Skeletal muscle cell (primary cell): ENCODE results near the gene ST7.
A peak's percentile ranks its signal among the peaks of the same experiment; 100 is the strongest.

Source experiments
- DNase-seq: peaks from one replicate; pipeline ENCODE4 v3.0.0-alpha.2; 2010; ENCODE audit warnings: low read depth
- H3K4me3 ChIP-seq: 2 replicates; pipeline ENCODE4 v1.5.1; 2011; ENCODE audit warnings: low read depth, mild to moderate bottlenecking, control low read depth, low read length, moderate library complexity

The ST7 gene

GRCh38 chr7:117192108-117192507 is 238.8 kb downstream of the ST7 start:
- H3K4me3 ChIP-seq = no peak overlapping the region
- no peak for DNase-seq

- DNase-seq = no peak
- H3K4me3 ChIP-seq = no peak overlapping the region
These were observed 240.3 kb downstream of the ST7 start for GRCh38 chr7:117193564-117193963.

DNA sequence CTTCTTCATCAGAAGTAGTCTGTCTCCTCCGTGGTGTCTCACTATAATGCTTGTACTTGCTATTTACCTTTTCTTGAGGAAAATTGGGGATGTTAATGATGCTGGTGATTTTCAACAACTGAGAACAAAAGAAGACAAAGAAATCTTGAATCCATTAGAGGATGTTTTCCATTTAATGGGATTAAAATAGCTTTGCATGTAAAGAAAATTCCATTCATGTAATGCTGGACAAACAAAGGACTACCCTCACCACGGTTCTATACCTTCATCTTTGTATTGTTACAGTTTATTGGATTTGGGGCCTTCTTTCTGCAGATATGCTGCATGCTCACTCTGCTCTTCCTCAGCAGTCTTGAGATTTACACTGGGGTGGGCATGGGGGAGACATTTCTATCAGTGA is 241.1 kb downstream of the ST7 start:
- H3K4me3 ChIP-seq = no peak overlapping the region
- no peak for DNase-seq

GRCh38 chr7:117195361-117196029 is 242.2 kb downstream of the ST7 start:
- no peak overlapping the region for H3K4me3 ChIP-seq
- DNase-seq = no peak

DNA sequence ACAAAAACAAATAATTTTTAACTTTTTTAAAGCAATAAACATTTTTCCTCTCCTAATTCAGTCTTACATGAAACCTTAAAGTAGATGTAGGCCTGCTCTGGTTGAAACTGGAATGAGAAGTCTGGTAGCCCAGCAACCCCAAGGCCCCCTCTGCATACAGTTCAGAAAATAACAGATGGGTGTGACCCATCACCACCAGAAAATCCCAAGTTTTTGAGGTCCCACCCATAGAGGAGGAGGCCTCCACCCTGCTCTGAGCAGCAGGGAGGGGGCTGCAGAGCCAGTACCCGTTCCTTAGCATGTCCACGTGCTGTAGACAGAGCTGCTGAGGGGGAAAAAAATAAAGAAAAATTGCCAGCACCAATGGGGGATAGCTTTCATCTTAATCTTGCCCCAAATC is 246.8 kb downstream of the ST7 start:
- H3K4me3 ChIP-seq = no peak overlapping the region
- no peak for DNase-seq

DNA sequence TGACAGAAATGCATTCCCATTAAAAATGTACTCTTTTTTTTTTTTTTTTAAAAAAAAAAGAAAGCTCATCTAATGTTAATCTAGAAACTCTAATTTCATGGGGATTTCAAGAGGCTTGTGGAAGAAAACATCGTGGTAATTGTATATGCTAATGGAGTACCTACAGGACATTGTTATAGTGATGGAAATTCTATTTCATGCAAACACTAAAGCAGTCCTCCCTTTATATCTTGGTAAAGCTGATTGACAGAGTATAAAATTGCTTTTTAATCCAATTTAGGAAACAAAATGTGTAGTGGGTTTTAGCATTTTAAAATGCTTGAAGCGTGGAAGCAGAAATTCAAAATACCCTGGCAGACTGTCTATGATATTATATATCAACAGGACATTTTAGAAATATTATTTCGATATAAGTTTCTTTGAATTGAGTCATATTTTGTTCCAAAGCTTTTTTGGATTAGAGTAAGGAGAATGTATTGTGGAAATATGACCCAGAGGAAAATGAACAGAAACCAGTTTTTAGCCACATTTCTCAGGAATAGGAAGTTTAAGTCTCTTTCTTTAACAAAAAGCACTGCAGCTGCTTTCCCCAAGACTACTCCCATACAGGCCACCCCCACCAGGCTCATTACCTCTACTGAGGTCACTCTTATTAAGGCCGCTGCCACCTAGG is 247.6 kb downstream of the ST7 start:
- no peak overlapping the region for H3K4me3 ChIP-seq
- DNase-seq = no peak

DNA sequence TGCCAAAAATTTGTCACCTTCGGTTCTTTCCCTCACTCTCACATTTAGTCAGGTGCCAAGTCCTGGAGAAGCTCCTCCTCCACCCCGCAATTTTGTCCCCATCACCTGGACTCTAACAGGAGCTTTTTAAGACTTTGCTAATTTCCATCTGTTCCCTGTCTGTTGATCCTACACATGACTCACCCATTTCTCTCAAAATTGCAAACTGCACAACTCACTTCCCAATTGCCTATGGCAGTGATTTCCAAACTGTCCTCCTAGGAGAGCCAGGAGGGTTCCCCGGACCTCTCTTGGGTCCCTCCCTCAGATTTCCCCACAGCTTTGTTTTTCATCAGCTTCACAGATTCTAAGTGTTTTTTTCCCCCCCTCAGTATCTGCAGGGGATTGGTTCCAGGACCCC is 249.2 kb downstream of the ST7 start:
- H3K4me3 ChIP-seq = no peak overlapping the region
- no peak for DNase-seq

DNA sequence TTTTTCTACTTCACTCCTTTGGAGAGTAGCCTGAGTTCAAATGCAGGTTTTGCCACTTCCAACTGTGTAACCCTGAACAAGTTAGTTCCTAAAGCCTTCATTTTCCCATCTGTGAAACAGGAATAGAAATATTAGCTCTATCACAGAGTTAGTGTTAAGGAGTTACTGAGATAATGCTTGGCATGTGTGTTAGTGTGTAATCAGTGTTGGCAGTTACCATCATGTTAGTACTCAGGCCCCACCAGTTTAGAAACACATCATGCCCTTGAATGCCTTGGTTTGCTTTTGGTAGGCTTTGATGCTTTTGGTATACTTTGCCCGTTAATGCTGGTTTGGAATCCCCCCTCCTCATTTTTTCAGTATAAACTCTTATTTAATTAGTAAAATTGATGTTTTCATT is 249.9 kb downstream of the ST7 start:
- no peak for DNase-seq
- H3K4me3 ChIP-seq = no peak overlapping the region

DNA sequence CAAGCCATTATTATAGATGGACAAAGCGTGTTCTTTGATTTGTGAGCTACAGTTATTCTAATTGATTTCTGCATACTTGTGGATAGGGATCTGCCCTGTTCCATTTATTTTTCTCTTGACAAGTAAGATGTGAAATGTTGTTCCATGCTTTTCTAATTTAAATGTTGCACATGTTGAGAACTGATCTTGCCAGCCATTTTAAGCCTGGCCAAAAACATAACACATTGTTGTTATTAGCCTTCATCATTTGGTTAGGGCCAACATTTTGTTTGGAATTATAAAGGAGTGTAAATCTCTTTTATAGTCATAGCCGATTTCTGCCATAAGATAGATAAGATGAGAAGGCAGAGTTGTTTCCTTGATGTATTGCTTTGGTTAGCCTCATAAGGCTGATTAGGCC is 252.6 kb downstream of the ST7 start:
- no peak overlapping the region for H3K4me3 ChIP-seq
- no peak for DNase-seq

DNA sequence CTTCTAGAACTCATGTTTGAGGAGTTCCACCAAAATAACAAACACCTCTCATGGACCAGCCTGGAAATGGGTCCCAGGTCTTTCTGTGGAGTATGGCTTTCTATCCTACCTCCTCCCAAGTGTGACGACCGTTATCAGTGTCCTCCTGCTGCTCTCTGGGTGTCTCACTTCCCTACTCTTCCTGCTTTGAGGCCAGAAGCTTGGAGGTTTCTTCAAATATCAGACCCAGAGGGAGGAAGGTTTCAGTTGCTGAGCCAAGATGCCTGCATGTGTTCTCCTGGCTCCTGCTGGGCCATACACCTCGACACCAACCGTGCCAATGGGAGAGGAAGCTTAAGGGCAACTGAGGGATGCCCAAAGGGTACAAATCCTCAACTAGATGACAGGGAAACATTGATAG is 255.0 kb downstream of the ST7 start:
- DNase-seq = no peak
- no peak overlapping the region for H3K4me3 ChIP-seq

- no peak overlapping the region for H3K4me3 ChIP-seq
- DNase-seq = no peak
These were observed 257.1 kb downstream of the ST7 start for GRCh38 chr7:117210397-117210796.

GRCh38 chr7:117210908-117211307 is 257.6 kb downstream of the ST7 start:
- no peak overlapping the region for H3K4me3 ChIP-seq
- DNase-seq = no peak

DNA sequence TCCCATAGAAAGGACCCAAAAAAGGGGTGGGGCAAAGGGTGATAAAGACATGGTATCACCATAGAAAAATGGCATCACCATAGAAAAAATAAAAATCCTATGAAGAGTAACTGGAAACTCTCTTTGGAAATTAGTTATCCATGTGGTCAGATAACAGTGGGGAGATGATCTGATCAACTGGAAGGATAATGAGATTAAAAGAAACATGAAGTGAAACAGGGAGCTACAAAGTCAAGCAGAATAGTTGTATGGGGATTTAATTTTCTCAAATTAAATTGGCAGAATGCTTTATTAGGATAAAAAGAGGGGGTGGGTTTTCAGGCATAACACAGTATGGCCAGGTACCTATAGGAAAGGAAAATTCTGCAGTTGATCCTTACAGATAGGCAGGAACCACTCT is 258.3 kb downstream of the ST7 start:
- DNase-seq = no peak
- H3K4me3 ChIP-seq = no peak overlapping the region

DNA sequence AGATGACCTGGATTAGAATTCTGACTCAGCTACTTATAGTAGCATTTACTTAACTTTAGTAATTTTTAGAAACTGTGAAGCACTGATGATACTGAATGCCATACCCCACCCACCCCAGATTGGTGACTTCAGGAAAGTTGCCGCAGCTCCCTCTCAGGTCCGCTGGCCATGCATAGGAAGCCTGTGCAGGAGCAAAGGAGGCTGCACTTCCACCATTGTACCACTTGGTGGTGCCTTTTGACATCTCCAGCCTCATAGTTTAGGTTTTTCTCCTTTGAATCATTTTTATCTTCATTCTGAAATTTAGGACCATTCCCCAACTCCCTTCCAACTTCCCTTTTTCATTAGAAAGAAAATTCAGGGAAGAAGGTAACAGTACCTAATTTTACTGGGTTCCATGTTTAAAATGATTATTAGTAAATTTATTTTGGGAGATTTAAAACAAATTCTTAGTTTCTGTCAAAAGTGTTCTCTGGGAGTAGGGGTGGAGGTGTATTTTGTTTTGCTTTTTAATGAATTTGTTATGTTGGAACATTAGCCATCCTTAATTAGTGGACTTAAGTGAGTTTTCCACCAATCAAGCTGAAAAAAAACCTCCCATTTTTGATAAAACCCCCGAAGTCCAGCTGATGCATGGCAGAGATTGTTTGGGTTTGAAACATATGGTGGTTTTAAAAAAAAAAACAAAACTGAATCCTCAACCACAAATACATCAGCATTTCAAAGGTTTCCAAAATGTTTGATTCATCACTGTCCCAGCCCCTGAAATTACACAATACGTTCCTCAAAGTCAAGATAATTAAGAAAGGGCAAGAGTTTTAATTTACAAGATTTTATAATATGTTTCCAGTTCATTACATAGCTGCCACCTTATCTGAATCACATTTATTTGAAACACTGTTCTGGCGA is 259.9 kb downstream of the ST7 start:
- no peak overlapping the region for H3K4me3 ChIP-seq
- no peak for DNase-seq

- H3K4me3 ChIP-seq = no peak overlapping the region
- no peak for DNase-seq
These were observed 262.7 kb downstream of the ST7 start for GRCh38 chr7:117216010-117216409.

DNA sequence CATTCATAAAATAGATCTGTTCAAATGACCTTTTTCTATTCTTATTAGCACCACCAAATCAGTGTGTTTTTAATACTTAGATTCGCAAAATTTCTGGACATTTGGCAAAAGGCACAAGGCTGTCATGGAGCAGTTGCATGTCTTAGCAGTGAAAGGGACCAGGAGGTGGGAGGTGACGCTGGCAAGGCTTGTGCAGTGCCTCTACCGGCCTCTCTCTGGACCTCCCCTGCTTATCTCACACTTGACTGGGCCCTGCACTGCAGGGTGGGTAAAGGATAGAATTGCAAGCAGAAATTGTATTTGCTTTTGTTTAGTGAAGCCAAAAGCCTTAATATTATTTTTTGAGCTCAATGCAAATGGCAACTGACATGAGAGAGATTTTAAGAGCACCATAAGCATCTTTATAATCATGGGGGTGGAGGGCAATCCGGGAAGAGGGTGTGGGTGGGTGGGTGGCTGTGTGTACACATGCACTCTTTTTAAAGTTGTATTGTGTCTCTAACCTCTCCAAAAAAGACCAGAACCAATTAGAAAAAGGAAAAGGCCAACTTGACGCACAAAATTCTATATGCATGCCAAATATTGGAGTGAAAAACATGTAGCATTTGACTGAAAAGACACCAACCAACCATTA is 263.3 kb downstream of the ST7 start:
- H3K4me3 ChIP-seq = no peak overlapping the region

DNA sequence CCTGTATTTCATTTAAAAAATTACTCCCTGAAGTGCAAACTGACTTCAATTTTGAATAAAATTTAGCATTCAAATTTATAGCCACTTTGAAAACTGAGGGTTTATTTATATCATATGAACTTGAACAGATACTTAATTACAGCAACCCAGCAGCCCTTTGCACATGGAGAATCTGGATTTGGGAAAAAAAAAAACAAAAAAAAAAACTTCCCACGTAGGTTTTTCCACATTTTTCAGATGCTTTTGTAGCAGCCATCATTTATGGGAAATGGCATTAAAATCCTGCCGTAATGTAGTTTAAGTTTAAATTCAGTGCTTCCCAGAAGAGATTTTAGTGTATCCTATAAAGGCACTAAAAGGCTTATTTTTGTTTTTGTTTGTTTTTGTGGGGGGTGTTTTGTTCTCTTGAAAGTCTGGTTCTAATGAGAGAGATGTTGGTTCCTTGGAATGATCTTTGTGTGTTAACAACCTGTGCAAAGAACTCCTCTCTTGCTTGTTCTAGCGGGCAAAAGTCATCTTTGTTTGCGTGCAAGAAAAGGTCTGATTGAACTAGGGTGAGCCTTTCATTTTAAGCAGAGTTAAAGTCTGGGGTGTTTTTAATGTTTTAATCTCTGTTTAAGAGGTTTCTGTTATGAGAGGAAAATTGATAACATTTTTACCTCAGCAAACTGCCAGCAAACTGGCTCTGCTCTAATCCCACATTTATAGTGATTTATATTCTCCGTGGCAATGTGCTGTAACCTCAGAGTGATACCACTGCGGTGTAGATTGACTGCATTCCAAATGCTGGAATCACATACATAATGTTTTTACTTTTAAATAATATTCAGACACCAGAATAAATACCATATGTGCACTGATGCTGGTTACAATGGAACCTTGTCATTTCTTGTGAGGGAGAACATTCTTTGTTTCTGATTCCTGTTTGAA is 264.1 kb downstream of the ST7 start:
- peak; percentile 36 for DNase-seq
- no peak overlapping the region for H3K4me3 ChIP-seq

More for the DNA sequence above, 263.3 kb downstream of the ST7 start:
- DNase-seq = no peak

GRCh38 chr7:117218700-117219099 is 265.4 kb downstream of the ST7 start:
- H3K4me3 ChIP-seq = no peak overlapping the region
- no peak for DNase-seq

DNA sequence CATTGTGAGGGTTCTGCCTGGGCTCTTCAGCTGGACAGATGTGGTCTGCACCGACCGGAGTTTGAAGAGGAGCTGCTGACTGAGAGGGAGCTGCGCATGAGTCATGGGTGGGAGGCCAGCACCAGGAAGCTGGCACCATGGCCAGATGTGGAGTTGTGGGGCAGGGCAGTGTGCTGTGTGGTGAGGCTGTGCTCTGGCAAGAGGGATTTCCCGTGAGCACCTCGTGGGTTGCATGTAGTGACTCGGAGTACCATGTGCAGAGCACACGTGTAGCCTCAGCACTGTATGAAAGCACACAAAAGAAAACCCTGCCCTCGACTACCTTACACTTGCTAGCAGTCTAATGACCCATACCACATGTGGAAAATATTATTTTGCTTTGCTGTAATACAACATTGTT is 266.2 kb downstream of the ST7 start:
- DNase-seq = no peak
- no peak overlapping the region for H3K4me3 ChIP-seq
